GM12878 (cell line): ENCODE data around the gene NFATC1. TPM values are rescaled to one million over a fixed set of nuclear protein-coding genes. Genes with fewer than 3 reads are reported as not detected.

Experiments used
- ATAC-seq: fragments of 200-7000 bp; cut with Tn5 transposase; 3 replicates; pipeline ENCODE4 v1.9.1; 2020; ENCODE audit warnings: mild to moderate bottlenecking, moderate library complexity
- BruUV-seq: library from RNA; stranded (reverse); fragments of 400-500 nt; replicated peaks from 2 replicates; lab custom pipeline; 2021; lab: Mats Ljungman, UMichigan
- CTCF ChIA-PET: fragments of 300-600 bp; sonication (Branson Sonifier 250); formaldehyde crosslinking; extraction: SDS; loops from one replicate; lab custom pipeline; 2021; ENCODE audit warnings: inconsistent platforms; lab: Yijun Ruan, JAX
- POLR2A ChIA-PET: fragments of 350-600 bp; formaldehyde crosslinking; extraction: SDS; loops from one replicate; lab custom pipeline; 2021; ENCODE audit warnings: inconsistent platforms; lab: Charles Lee
- RAD21 ChIA-PET: fragments of 300-600 bp; sonication (Branson Sonifier 250); formaldehyde crosslinking; loops from one replicate; lab custom pipeline; 2023; ENCODE audit warnings: antibody characterized with exemption; ENCODE audit not compliant: unreplicated experiment; lab: Charles Lee
- SMC1A ChIA-PET: fragments of 300-600 bp; sonication (Branson Sonifier 250); formaldehyde crosslinking; loops from one replicate; lab custom pipeline; 2023; ENCODE audit not compliant: unreplicated experiment, uncharacterized antibody; lab: Charles Lee
- DNase-seq: peaks from one replicate; pipeline ENCODE4 v3.0.0-alpha.2; 2011; ENCODE audit warnings: low read depth, low spot score
- FAIRE-seq: peaks from 3 replicates; lab custom pipeline; 2011; peaks lifted over from hg19 to GRCh38; lab: Jason Lieb, UNC
- H2AFZ ChIP-seq: 2 replicates; pipeline ENCODE4 v1.6.0; 2011; ENCODE audit warnings: low read depth, low read length, control low read depth; ENCODE audit not compliant: control insufficient read depth
- H3K27ac ChIP-seq: 2 replicates; pipeline ENCODE4 v1.5.1; 2011; ENCODE audit warnings: control low read depth; ENCODE audit not compliant: control insufficient read depth, insufficient read depth
- H3K27me3 ChIP-seq, 2 experiments: replicated peaks in 1 of 2; 2 replicates each; pipeline versions ENCODE4 v1.6.0 to v1.6.1; 2011; ENCODE audit warnings: low read length in 1 of 2; ENCODE audit not compliant: control insufficient read depth in 2 of 2, insufficient read depth in 2 of 2
- H3K36me3 ChIP-seq, 2 experiments: 2 replicates each; pipeline ENCODE4 v1.5.1; 2011; ENCODE audit warnings: low read length in 1 of 2; ENCODE audit not compliant: control insufficient read depth in 2 of 2, insufficient read depth in 2 of 2
- H3K4me1 ChIP-seq: 2 replicates; pipeline ENCODE4 v1.6.1; 2011; ENCODE audit warnings: mild to moderate bottlenecking, low read length, moderate library complexity, mixed read lengths; ENCODE audit not compliant: control insufficient read depth, insufficient read depth
- H3K4me2 ChIP-seq: 2 replicates; pipeline ENCODE4 v1.6.0; 2011; ENCODE audit warnings: control low read depth; ENCODE audit not compliant: control insufficient read depth, insufficient read depth
- H3K4me3 ChIP-seq: fragments of 200-600 bp; sonication (generic); 2 replicates; pipeline ENCODE4 v1.5.1; 2016
- H3K79me2 ChIP-seq: 2 replicates; pipeline ENCODE4 v1.6.0; 2011; ENCODE audit warnings: low read length; ENCODE audit not compliant: control insufficient read depth, insufficient read depth
- H3K9ac ChIP-seq: 2 replicates; pipeline ENCODE4 v1.8.0; 2011; ENCODE audit warnings: low read length, control low read depth, mixed read lengths; ENCODE audit not compliant: control insufficient read depth, insufficient read depth
- H3K9me3 ChIP-seq: replicated peaks from 3 replicates; pipeline ENCODE4 v1.5.1; 2011; ENCODE audit warnings: mild to moderate bottlenecking, low read length; ENCODE audit not compliant: control insufficient read depth, insufficient read depth
- H4K20me1 ChIP-seq: 2 replicates; pipeline ENCODE4 v1.6.0; 2011; ENCODE audit not compliant: control insufficient read depth, insufficient read depth
- CHD4 ChIP-seq: fragments of 200-600 bp; sonication (generic); IDR thresholded peaks from 2 replicates; pipeline ENCODE4 v1.6.1; 2016; ENCODE audit warnings: mild to moderate bottlenecking
- EP300 ChIP-seq, 2 experiments: fragments of 150-350 bp in 1 of 2; IDR thresholded peaks; 2 replicates each; pipeline ENCODE4 v1.6.1; 2011 to 2012; ENCODE audit warnings: low read depth in 2 of 2, low read length in 2 of 2, borderline replicate concordance in 1 of 2, improper control_type of control experiment in 1 of 2, inconsistent platforms in 1 of 2; ENCODE audit not compliant: control insufficient read depth in 1 of 2
- ESRRA ChIP-seq: IDR thresholded peaks from 2 replicates; pipeline ENCODE4 v1.6.1; 2012; ENCODE audit warnings: mild to moderate bottlenecking, low read length, improper control_type of control experiment
- KDM1A ChIP-seq: fragments of 200-600 bp; sonication (generic); IDR thresholded peaks from 2 replicates; pipeline ENCODE4 v1.6.1; 2016; ENCODE audit warnings: borderline replicate concordance
- POLR2AphosphoS2 ChIP-seq: IDR thresholded peaks from 2 replicates; pipeline ENCODE4 v1.6.1; 2011; ENCODE audit warnings: low read depth, mild to moderate bottlenecking, low read length, improper control_type of control experiment, moderate library complexity
- POU2F2 ChIP-seq: IDR thresholded peaks from 3 replicates; pipeline ENCODE4 v1.6.1; 2011; ENCODE audit warnings: low read depth, mild to moderate bottlenecking, low read length, borderline replicate concordance
- SMC3 ChIP-seq: IDR thresholded peaks from 2 replicates; pipeline ENCODE4 v1.6.1; 2011; ENCODE audit warnings: low read length, improper control_type of control experiment, borderline replicate concordance
- SUZ12 ChIP-seq: fragments of 200-600 bp; sonication (generic); IDR thresholded peaks from one replicate; pipeline ENCODE4 v1.6.1; 2018; ENCODE audit warnings: antibody characterized with exemption, mild to moderate bottlenecking; ENCODE audit not compliant: unreplicated experiment
- TCF3 ChIP-seq: IDR thresholded peaks from 2 replicates; pipeline ENCODE4 v1.6.1; 2012; ENCODE audit warnings: low read depth, mild to moderate bottlenecking, low read length, borderline replicate concordance; ENCODE audit not compliant: insufficient read depth
- WRNIP1 ChIP-seq: IDR thresholded peaks from 2 replicates; pipeline ENCODE4 v1.6.1; 2011; ENCODE audit warnings: low read depth, low read length, improper control_type of control experiment, borderline replicate concordance
- ZNF217 ChIP-seq: fragments of 450-650 bp; IDR thresholded peaks from 2 replicates; pipeline ENCODE4 v1.6.1; 2017; ENCODE audit warnings: antibody characterized with exemption, mild to moderate bottlenecking
- WGBS: methylation state at CpG from one replicate; pipeline ENCODE4 v1.1.6; 2016; ENCODE audit warnings: low lambda C conversion rate; ENCODE audit not compliant: insufficient replicate concordance, insufficient coverage; ENCODE audit errors: missing lambda C conversion rate; 5-methylcytosine and 5-hydroxymethylcytosine counted together
- in situ Hi-C: fragments of 300-500 bp; cut with MboI; formaldehyde crosslinking; loops from 9 replicates; pipeline ENCODE4 v1.14.3; 2018; ENCODE audit warnings: mixed read lengths
- intact Hi-C: fragments of 100-400 bp; cut with micrococcal nuclease; formaldehyde crosslinking; loops from one replicate; pipeline ENCODE4 v1.14.2; 2022; ENCODE audit not compliant: unreplicated experiment
- polyA plus RNA-seq, 11 experiments: library from polyadenylated mRNA; depleted of rRNA in 4 of 11; unstranded in 6 of 11; stranded (reverse) in 5 of 11; fragments of >200 nt; fragmentation: Nextera tagmentation in 4 of 11; fragmentation: Illumina TruSeq in 1 of 11; extraction: Ambion mirVana in 4 of 11; extraction: Trizol in 1 of 11; gene quantifications; 1 replicate in 1 of 11; 2 replicates in 10 of 11; pipeline versions ENCODE4 v1.2.1 to v1.2.3, GENCODE V29; 2011 to 2016; ENCODE audit warnings: inconsistent platforms in 2 of 11, missing spikeins in 2 of 11, low read depth in 1 of 11
- total RNA-seq, 4 experiments: library from RNA; depleted of rRNA in 3 of 4; stranded (reverse); fragments of >200 nt in 3 of 4; fragmentation: Illumina TruSeq in 1 of 4; extraction: Trizol in 1 of 4; gene quantifications; 2 replicates each; pipeline versions ENCODE4 v1.2.1 to v1.2.3, GENCODE V29; 2013 to 2021
- TF ChIP-seq, protein P1 (sequence below): fragments of 450-650 bp; IDR thresholded peaks from 2 replicates; pipeline ENCODE4 v1.6.1; 2017; ENCODE audit warnings: borderline replicate concordance
- TF ChIP-seq, protein P2 (sequence below): fragments of 450-650 bp; IDR thresholded peaks from 2 replicates; pipeline ENCODE4 v1.6.1; 2016; ENCODE audit warnings: mild to moderate bottlenecking
- TF ChIP-seq, protein P3 (sequence below): IDR thresholded peaks from 2 replicates; pipeline ENCODE4 v1.6.1; 2012; ENCODE audit warnings: low read depth, low read length, improper control_type of control experiment
- TF ChIP-seq, protein P4 (sequence below): fragments of 450-650 bp; IDR thresholded peaks from 2 replicates; pipeline ENCODE4 v1.6.1; 2017; ENCODE audit warnings: mild to moderate bottlenecking, low read depth, inconsistent platforms; ENCODE audit not compliant: poor library complexity, severe bottlenecking

The NFATC1 gene
- total and polyA plus RNA-seq, 10 of the 15 experiments (the other 5 are each of a cell fraction or from before 2014, with no cell fraction given) = 0.84 to 20.8 (median 5.1) TPM

DNA sequence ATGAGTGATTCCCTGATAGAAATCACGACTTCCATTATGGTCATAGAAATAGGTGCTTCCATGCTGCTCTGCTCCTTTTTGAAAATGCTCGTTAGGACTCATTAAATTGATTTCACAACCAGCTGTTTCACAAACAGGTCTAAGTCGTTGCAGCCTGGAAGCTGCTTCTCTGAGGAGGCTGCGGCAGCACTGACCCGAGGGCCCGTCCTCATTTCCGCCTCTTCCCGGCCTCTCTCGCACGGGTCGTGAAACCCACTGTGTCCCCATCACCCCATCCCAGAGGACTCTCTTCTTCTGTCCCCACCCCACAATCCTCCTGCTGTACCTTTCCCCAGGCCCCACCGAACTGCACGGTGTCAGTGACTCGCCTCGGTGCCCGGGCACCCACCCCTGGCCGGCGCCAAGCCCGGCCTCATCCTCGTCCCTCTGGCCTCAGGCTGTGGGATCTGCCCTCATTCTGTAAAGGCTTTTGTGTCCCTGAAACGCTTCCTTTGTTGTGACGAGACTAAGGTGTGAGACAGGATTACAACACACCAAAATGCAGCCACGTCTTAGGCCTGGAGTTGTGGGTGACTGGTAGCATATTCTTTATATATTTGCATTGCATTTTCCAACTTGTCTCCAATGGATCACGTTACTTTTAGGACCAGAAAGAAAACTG is 171.2 kb downstream of the NFATC1 start:
- in situ Hi-C loops (no loop called here), intact Hi-C loops (no loop called here)
- Histone ChIP-seq H3K27ac (no peak overlapping the region), H4K20me1 (no peaks in the 10 kb centered on the region), H3K9me3 (no peaks in the 10 kb centered on the region; the same call in 2 of the 3 replicates), H3K4me3 (no peak overlapping the region), H3K79me2 (no peaks in the 10 kb centered on the region), H3K9ac (no peak overlapping the region), H3K27me3 (no peaks in the 10 kb centered on the region), H3K36me3 (no peaks in the 10 kb centered on the region), H2AFZ (no peak overlapping the region), H3K4me2 (no peak overlapping the region), H3K4me1 (no peaks in the 10 kb centered on the region)
- ChIA-PET RAD21 (no interaction called here), CTCF (no interaction called here), POLR2A (no interaction called here), SMC1A (no interaction called here)
- BruUV-seq = no TSS peak
- TF ChIP-seq EP300 (IDR thresholded peaks at IDR 0.05; ENCODE audit: borderline replicate concordance in 1 of 2, control insufficient read depth in 1 of 2, low read depth in 2 of 2, low read length in 2 of 2) = no peak
- TF ChIP-seq, protein P1, sequence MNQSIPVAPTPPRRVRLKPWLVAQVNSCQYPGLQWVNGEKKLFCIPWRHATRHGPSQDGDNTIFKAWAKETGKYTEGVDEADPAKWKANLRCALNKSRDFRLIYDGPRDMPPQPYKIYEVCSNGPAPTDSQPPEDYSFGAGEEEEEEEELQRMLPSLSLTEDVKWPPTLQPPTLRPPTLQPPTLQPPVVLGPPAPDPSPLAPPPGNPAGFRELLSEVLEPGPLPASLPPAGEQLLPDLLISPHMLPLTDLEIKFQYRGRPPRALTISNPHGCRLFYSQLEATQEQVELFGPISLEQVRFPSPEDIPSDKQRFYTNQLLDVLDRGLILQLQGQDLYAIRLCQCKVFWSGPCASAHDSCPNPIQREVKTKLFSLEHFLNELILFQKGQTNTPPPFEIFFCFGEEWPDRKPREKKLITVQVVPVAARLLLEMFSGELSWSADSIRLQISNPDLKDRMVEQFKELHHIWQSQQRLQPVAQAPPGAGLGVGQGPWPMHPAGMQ = no peak
- no peak for TF ChIP-seq ESRRA
- TF ChIP-seq TCF3 = no peak
- no peak for TF ChIP-seq POU2F2
- TF ChIP-seq CHD4 = no peak
- TF ChIP-seq, protein P2, sequence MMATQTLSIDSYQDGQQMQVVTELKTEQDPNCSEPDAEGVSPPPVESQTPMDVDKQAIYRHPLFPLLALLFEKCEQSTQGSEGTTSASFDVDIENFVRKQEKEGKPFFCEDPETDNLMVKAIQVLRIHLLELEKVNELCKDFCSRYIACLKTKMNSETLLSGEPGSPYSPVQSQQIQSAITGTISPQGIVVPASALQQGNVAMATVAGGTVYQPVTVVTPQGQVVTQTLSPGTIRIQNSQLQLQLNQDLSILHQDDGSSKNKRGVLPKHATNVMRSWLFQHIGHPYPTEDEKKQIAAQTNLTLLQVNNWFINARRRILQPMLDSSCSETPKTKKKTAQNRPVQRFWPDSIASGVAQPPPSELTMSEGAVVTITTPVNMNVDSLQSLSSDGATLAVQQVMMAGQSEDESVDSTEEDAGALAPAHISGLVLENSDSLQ = no peak
- TF ChIP-seq, protein P3, sequence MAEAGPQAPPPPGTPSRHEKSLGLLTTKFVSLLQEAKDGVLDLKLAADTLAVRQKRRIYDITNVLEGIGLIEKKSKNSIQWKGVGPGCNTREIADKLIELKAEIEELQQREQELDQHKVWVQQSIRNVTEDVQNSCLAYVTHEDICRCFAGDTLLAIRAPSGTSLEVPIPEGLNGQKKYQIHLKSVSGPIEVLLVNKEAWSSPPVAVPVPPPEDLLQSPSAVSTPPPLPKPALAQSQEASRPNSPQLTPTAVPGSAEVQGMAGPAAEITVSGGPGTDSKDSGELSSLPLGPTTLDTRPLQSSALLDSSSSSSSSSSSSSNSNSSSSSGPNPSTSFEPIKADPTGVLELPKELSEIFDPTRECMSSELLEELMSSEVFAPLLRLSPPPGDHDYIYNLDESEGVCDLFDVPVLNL = no peak
- no peak for TF ChIP-seq POLR2AphosphoS2
- no peak for TF ChIP-seq WRNIP1
- no peak for TF ChIP-seq ZNF217
- TF ChIP-seq SMC3 = no peak
- TF ChIP-seq KDM1A = no peak
- TF ChIP-seq SUZ12 = no peak
- TF ChIP-seq, protein P4, sequence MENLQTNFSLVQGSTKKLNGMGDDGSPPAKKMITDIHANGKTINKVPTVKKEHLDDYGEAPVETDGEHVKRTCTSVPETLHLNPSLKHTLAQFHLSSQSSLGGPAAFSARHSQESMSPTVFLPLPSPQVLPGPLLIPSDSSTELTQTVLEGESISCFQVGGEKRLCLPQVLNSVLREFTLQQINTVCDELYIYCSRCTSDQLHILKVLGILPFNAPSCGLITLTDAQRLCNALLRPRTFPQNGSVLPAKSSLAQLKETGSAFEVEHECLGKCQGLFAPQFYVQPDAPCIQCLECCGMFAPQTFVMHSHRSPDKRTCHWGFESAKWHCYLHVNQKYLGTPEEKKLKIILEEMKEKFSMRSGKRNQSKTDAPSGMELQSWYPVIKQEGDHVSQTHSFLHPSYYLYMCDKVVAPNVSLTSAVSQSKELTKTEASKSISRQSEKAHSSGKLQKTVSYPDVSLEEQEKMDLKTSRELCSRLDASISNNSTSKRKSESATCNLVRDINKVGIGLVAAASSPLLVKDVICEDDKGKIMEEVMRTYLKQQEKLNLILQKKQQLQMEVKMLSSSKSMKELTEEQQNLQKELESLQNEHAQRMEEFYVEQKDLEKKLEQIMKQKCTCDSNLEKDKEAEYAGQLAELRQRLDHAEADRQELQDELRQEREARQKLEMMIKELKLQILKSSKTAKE = no peak
- FAIRE-seq = no peak
- no peak for ATAC-seq
- DNase-seq = no peak
- WGBS = 53% methylated on average over 24 of the region's 24 CpGs
